HepG2 (cell line): ENCODE data around the gene FAM124A. TPM values are rescaled to one million over a fixed set of nuclear protein-coding genes. Genes with fewer than 3 reads are reported as not detected.

Experiments
- ELK4 ChIP-seq: sonication (generic); formaldehyde crosslinking; IDR thresholded peaks from 2 replicates; pipeline ENCODE4 v1.9.0; 2021; ENCODE audit warnings: missing genetic modification reagents, borderline replicate concordance
- KIAA2018 ChIP-seq: sonication (generic); formaldehyde crosslinking; IDR thresholded peaks from 2 replicates; pipeline ENCODE4 v1.5.0; 2020; ENCODE audit warnings: mild to moderate bottlenecking, missing genetic modification reagents, borderline replicate concordance
- MAF1 ChIP-seq: sonication (generic); formaldehyde crosslinking; IDR thresholded peaks from 2 replicates; pipeline ENCODE4 v1.5.0; 2020; ENCODE audit warnings: missing genetic modification reagents, borderline replicate concordance
- SMAD1 ChIP-seq: sonication (generic); formaldehyde crosslinking; IDR thresholded peaks from 2 replicates; pipeline ENCODE4 v1.4.0; 2020; ENCODE audit warnings: missing genetic modification reagents, low read depth, mild to moderate bottlenecking, borderline replicate concordance
- ZNF460 ChIP-seq: sonication (generic); formaldehyde crosslinking; IDR thresholded peaks from 2 replicates; pipeline ENCODE4 v1.5.1; 2020; ENCODE audit warnings: missing genetic modification reagents, mild to moderate bottlenecking, borderline replicate concordance
- polyA plus RNA-seq, 8 experiments: library from polyadenylated mRNA; depleted of rRNA in 3 of 8; stranded (reverse) in 7 of 8; unstranded in 1 of 8; fragments of >200 nt; fragmentation: Illumina TruSeq in 4 of 8; extraction: Trizol in 4 of 8; gene quantifications; 2 replicates each; pipeline versions ENCODE4 v1.2.1 to v1.2.3, GENCODE V29; 2011 to 2016; ENCODE audit warnings: low read depth in 4 of 8, missing spikeins in 1 of 8, mixed read lengths in 1 of 8; ENCODE audit not compliant: insufficient read depth in 1 of 8
- total RNA-seq, 5 experiments: library from RNA; depleted of rRNA; stranded (reverse); fragments of >200 nt; fragmentation: Illumina TruSeq; extraction: Trizol; gene quantifications; 2 replicates each; pipeline ENCODE4 v1.2.3, GENCODE V29; 2016; ENCODE audit warnings: low read depth in 1 of 5

FAM124A gene
- total and polyA plus RNA-seq, 2 of the 13 experiments (the other 11 are each of a cell fraction or from before 2014, with no cell fraction given), result not detected

DNA sequence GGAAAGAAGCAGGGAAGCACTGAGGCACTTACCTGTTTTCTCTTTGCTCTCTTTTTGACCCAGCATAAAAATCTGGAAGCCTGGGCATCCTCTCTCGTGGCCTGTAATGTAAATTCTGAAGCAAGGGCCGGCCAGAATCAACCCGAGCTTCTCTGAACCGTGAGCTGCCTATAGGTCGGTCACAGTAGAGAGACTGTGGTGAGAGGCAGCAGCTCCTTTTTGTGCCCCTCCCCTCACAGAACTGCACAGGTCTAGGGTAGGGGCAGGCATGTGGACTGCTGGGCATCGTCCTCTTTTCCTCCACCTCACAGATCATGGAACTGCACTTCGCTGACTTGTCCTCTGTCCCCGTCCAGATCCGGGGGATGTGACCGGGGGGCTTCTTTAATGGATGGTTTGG is 12.5 kb downstream of the FAM124A start (continued):
- TF ChIP-seq KIAA2018 (CRISPR knock-in tag) (no peak), ZNF460 (no peak), SMAD1 (no peak), ELK4 (no peak), MAF1 (CRISPR knock-in tag) (no peak)
- TF ChIP-seq, all 625 proteins: peak for 0
